Testis (tissue), 3 donors: Measurements from ENCODE around the gene PTPRN2. TPM values are rescaled to one million over a fixed set of nuclear protein-coding genes. Genes with fewer than 3 reads are reported as not detected.

Experiments
- DNase-seq: peaks from one replicate; pipeline ENCODE4 v3.0.0-alpha.2; 2019
- H3K27ac ChIP-seq, 2 donors: fragments of 200-600 bp; sonication (generic); one replicate each; pipeline ENCODE4 v1.5.1; 2019
- H3K27me3 ChIP-seq: fragments of 200-600 bp; sonication (generic); one replicate; pipeline ENCODE4 v1.5.1; 2019
- H3K36me3 ChIP-seq: fragments of 200-600 bp; sonication (generic); one replicate; pipeline ENCODE4 v1.5.1; 2017; ENCODE audit warnings: low read depth; ENCODE audit errors: missing control alignments
- H3K4me1 ChIP-seq: fragments of 200-600 bp; sonication (generic); one replicate; pipeline ENCODE4 v1.5.1; 2019
- H3K4me3 ChIP-seq, 2 donors: fragments of 200-600 bp; sonication (generic); one replicate each; pipeline ENCODE4 v1.5.1; 2017 to 2019
- H3K9me3 ChIP-seq: fragments of 200-600 bp; sonication (generic); one replicate; pipeline ENCODE4 v1.5.1; 2017
- CTCF ChIP-seq, 3 experiments: fragments of 450-650 bp in 2 of 3; fragments of 200-600 bp in 1 of 3; sonication (generic) in 1 of 3; IDR thresholded peaks; one replicate each; pipeline ENCODE4 v1.5.1; 2016 to 2019; ENCODE audit warnings: antibody characterized with exemption in 3 of 3, mild to moderate bottlenecking in 2 of 3, moderate library complexity in 1 of 3
- POLR2A ChIP-seq: fragments of 450-650 bp; IDR thresholded peaks from one replicate; pipeline ENCODE4 v1.6.1; 2017; ENCODE audit warnings: antibody characterized with exemption, mild to moderate bottlenecking, moderate library complexity
- WGBS, 2 donors: methylation state at CpG; one replicate each; pipeline ENCODE4 v1.1.5; 2018; 5-methylcytosine and 5-hydroxymethylcytosine counted together
- intact Hi-C: fragments of 100-400 bp; cut with DNase I; formaldehyde crosslinking; loops from one replicate; pipeline ENCODE4 v1.15.1; 2023; ENCODE audit warnings: low total_unique reads
- polyA plus RNA-seq: library from polyadenylated mRNA; stranded (reverse); fragments of 350-450 nt; fragmentation: Illumina TruSeq; extraction: RNeasy Lipid Tissue Mini Kit (QIAGEN cat#74804); gene quantifications from one replicate; pipeline ENCODE4 v1.2.3, GENCODE V29; 2014; ENCODE audit warnings: low read depth, low replicate concordance; ENCODE audit not compliant: insufficient read depth
- total RNA-seq, 2 donors: library from RNA; depleted of rRNA; stranded (reverse); fragments of >200 nt; gene quantifications; one replicate each; pipeline ENCODE4 v1.2.3, GENCODE V29; 2016

PTPRN2 gene
- total and polyA plus RNA-seq, 3 donors from 2014 or later, result 9.3 to 10.8 (median 9.8) TPM

GRCh38 chr7:158405324-158405723 is 182.3 kb downstream of the PTPRN2 start:
- WGBS, 2 donors, result 44 to 58% methylated on average over 8 of the region's 8 CpGs
- H3K4me1 ChIP-seq, result no peaks in the 10 kb centered on the region
- H3K4me3 ChIP-seq, result no peak overlapping the region
- no peaks in the 10 kb centered on the region for H3K9me3 ChIP-seq
- intact Hi-C loops, result no loop called here
- H3K27me3 ChIP-seq, result no peaks in the 10 kb centered on the region
- TF ChIP-seq CTCF (IDR thresholded peaks at IDR 0.05) (no peak), POLR2A (no peak)
- H3K36me3 ChIP-seq, result no peaks in the 10 kb centered on the region
- DNase-seq, result no peak
- H3K27ac ChIP-seq, result no peak overlapping the region

GRCh38 chr7:158404031-158404761 is 183.4 kb downstream of the PTPRN2 start:
- Histone ChIP-seq H3K27ac (no peak overlapping the region), H3K27me3 (no peaks in the 10 kb centered on the region), H3K4me1 (no peaks in the 10 kb centered on the region), H3K4me3 (no peak overlapping the region), H3K36me3 (no peaks in the 10 kb centered on the region), H3K9me3 (no peaks in the 10 kb centered on the region)
- WGBS, 2 donors, result 75 to 84% methylated on average over 21 to 22 of the region's 23 CpGs
- intact Hi-C loops, result no loop called here
- TF ChIP-seq POLR2A, result no peak
- TF ChIP-seq CTCF (IDR thresholded peaks at IDR 0.05), result no peak
- DNase-seq, result no peak

- H3K9me3 ChIP-seq, result no peaks in the 10 kb centered on the region
- DNase-seq, result no peak
Measured at GRCh38 chr7:158403013-158403821, 184.4 kb downstream of the PTPRN2 start.

GRCh38 chr7:158402471-158402870 is 185.2 kb downstream of the PTPRN2 start:
- Histone ChIP-seq H3K36me3 (no peaks in the 10 kb centered on the region), H3K4me3 (no peak overlapping the region), H3K27ac (no peak overlapping the region), H3K27me3 (no peaks in the 10 kb centered on the region), H3K4me1 (no peaks in the 10 kb centered on the region), H3K9me3 (no peaks in the 10 kb centered on the region)
- 56 to 67% methylated on average over 1 to 11 of the region's 11 CpGs for WGBS, 2 donors
- no peak for DNase-seq
- intact Hi-C loops, result no loop called here
- TF ChIP-seq POLR2A, result no peak
- no peak for TF ChIP-seq CTCF (IDR thresholded peaks at IDR 0.05)

More at GRCh38 chr7:158403013-158403821, 184.4 kb downstream of the PTPRN2 start:
- intact Hi-C loops, result no loop called here
- no peak for TF ChIP-seq CTCF (IDR thresholded peaks at IDR 0.05)
- TF ChIP-seq POLR2A, result no peak
- Histone ChIP-seq H3K27me3 (no peaks in the 10 kb centered on the region), H3K4me3 (no peak overlapping the region), H3K4me1 (no peaks in the 10 kb centered on the region), H3K27ac (no peak overlapping the region), H3K36me3 (no peaks in the 10 kb centered on the region)
- WGBS, 2 donors, result 75 to 78% methylated on average over 11 to 21 of the region's 21 CpGs
